Activated CD4-positive, alpha-beta T cell treated with anti-CD3 and anti-CD28 coated beads, Interleukin-10, Interleukin-2, amounts not matched to agents 100 ng/mL and 50 ng/mL, durations not matched to agents 16 hours and 8 hours (primary cell): ENCODE results near the gene ADD2.
"Not testable (repeated sequence)": the region's sequence is repeated elsewhere in the genome, so short reads cannot be mapped to it uniquely, and the experiment has no call there.

Source experiments
- DNase-seq: peaks from one replicate; pipeline ENCODE4 v3.0.0-alpha.2; 2020

The ADD2 gene

GRCh38 chr2:70630761-70631160 lies 137.2 kb downstream of the ADD2 start:
- DNase-seq = no peak

GRCh38 chr2:70627211-70627898 lies 140.6 kb downstream of the ADD2 start:
- no peak for DNase-seq

GRCh38 chr2:70626254-70626990 lies 141.6 kb downstream of the ADD2 start:
- no peak for DNase-seq

- DNase-seq = not testable (repeated sequence)
These were observed 146.5 kb downstream of the ADD2 start for GRCh38 chr2:70621536-70621935.

GRCh38 chr2:70620020-70620419 lies 148.0 kb downstream of the ADD2 start:
- DNase-seq = no peak

- DNase-seq = no peak
These were observed 148.8 kb downstream of the ADD2 start for GRCh38 chr2:70619167-70619566.

GRCh38 chr2:70616168-70616694 lies 151.8 kb downstream of the ADD2 start:
- DNase-seq = no peak

- no peak for DNase-seq
These were observed 152.8 kb downstream of the ADD2 start for GRCh38 chr2:70615222-70615621.

GRCh38 chr2:70613521-70613920 lies 154.5 kb downstream of the ADD2 start:
- DNase-seq = no peak

GRCh38 chr2:70612574-70612973 lies 155.4 kb downstream of the ADD2 start:
- no peak for DNase-seq

GRCh38 chr2:70608373-70608772 lies 159.6 kb downstream of the ADD2 start:
- no peak for DNase-seq

- DNase-seq = no peak
These were observed 160.9 kb downstream of the ADD2 start for GRCh38 chr2:70607121-70607561.
